Stimulated activated CD4-positive, alpha-beta T cell treated with anti-CD3 and anti-CD28 coated beads, Interleukin-1b, Interleukin-23, amount 100 ng/mL, for 48 hours (primary cell): ENCODE results near the gene HNRNPU.
A peak's percentile ranks its signal among the peaks of the same experiment; 100 is the strongest.

Experiments
- DNase-seq: peaks from one replicate; pipeline ENCODE4 v3.0.0-alpha.2; 2020

The HNRNPU gene

DNA sequence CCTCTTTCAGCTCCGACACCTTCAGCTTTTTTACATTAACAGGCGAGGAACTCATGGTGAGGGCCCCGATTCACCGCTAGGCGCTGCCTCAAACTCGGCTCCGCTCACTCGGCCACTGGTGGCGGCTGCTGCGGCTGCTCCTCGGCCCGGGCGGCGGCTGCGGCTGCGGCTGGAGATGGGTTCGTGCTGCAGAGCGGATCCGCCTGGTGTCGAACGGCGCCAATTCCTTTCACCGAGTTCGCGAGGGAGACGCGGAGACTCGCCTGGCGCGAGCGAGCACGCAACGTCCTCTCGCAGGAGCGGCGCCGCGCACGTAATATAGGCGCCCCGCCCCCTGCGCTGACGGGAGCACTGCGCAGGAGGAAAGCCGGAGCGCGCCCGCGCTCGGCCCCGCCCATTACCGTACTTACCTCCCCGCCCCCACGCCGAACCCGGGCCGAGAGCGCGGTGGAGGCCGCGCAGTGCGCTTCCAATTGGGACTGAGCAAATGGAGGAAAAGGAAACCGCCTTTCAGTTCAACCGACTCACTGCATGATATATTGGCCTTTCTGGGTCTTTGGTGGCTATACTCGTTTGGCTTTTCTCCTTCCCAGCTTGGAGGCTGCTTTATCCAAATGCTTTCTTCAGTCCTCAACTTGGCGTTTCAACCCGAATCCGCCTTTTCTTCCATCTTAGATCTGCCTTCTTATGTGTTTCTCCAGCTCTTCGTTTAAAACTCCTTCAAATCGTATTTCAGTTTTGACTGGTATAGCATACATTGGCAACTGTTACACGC lies at the start of gene HNRNPU:
Gene HNRNPU, minus strand, starts transcription at position 291 of the 775 bp plus-strand sequence. Its CDS starts 236 bp downstream, at position 55.
- DNase-seq, result peak; percentile 95

DNA sequence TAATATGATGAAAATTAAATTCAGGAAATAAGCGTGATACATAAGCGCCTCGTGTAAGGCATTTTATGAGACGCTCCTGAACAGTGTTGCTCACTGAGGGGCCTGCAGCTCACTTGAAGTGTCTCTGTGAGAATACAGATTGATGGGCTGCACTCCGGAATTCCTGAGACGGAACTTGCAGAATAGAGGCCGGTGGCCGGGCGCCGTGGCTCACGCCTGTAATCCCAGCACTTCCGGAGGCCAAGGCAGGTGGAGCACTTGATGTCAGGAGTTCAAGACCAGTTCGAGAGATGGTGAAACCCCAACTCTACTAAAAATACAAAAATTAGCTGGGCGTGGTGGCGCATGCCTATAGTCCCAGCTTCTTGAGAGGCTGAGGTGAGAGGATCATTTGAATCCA lies 49.5 kb upstream of the HNRNPU start:
- no peak for DNase-seq

DNA sequence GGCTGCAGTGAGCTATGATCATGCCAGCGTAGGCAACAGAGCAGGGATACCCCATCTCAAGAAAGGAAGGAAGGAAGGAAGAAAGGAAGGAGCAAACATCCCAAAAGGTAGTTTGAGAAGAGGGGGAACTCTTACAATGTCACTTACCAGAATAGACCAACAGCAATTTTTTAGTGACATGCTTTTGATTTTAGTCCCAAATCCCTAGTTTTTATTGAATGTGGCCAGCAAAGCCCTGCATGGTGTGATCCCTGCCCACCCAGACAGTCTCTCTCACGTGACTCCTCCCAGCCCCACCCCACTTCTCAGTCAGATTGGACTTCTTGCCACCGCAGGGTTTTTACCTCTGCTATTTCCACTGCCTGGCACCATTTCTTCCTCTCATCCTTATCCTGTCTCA lies 39.8 kb upstream of the HNRNPU start:
- DNase-seq, result no peak

DNA sequence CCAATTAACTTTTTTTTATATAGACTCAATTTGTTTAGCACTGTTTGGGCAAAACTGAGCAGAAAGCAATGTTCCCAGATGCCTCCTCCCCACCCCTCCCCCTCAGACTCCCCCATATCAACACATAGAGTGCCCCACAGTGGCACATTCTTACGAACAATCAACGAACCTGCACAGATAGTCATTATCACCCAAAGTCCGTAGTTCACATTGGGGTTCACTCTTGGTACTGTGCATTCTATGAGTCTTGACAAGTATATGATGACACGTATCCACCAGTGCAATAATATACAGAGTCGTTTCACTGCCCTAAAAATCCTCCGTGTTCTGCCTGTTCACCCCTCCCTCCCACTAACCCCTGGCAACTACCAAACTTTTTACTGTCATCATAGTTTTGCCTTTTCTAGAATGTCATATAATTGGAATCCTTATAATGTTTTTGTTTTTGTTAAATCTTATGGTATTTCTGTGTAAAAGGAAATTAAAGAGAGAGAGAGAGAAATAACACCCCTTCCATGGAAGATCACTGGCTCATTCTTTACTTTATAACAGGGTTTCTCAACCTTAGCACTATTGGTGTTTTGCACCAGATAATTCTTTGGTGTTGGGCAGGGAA lies 37.2 kb upstream of the HNRNPU start:
- no peak for DNase-seq

DNA sequence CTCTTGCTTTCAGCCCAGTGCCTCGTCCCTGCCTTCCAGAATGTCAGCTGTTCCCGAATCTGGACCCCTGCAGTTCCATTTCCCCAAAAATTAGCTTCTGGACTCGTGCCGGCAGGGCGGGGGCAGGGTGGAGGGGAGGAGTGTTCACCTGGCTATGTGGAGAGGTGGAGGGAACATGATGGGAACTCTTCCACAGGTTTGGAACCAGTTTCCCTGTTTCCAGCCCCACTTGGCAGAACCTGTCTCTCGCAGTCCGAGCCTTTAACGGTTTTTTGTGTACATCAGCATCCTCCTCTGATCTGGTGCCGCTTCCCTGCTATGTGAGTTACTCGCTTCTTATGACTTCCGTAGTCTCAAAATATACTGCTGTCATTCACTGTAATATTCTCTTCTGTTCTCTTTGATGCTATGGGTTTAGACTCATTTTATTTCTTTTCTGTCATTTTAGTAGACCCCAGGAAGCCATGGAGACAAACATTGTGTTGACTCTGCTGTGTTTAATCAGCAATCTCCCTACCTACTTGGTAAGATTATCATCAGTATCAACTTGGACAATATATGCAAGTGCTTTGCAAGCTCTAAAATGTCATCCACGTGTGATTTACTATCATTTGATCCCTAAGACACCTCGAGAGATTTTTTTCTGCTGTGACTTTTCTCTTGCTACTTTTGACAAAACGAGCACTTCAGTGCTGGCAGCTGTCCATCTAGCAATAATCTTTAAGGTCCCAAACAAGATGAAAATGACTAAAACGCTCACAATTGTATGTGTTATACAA lies 33.3 kb upstream of the HNRNPU start:
- no peak for DNase-seq

DNA sequence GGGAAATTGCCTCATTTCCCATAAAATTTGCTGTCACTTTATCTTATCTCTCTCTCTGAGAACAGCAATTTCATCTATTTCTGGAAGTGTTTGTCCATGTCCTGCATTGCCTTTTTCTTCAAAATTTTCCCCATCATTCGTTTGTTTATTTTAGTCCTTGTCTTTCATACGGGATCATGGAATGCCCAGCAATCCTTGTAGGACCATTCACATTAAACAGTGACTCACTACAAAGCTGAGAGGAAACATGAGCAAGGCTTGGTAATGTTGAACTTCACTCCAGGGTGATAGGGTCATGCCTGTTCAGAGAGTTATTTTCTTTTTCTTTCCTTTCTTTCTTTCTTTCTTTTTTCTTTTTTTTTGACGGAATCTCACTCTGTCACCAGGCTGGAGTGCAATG lies 32.2 kb upstream of the HNRNPU start:
- no peak for DNase-seq

DNA sequence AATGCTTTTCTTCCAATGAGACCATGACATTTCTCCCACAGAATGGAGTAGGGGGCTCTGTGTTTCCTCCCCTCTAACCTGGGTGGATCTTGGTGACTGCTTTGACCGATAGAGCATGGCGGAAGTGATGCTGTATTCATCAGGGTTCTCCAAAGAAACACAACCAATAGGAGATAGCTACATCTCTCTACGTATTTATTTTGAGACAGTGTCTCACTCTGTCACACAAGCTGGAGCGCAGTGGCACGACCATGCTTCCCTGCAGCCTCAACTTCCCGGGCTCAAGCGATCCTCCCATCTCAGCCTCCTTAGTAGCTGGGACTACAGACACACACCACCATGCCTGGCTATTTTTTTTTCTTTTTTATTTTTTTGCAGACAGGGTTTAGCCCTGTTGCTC lies 29.5 kb upstream of the HNRNPU start:
- no peak for DNase-seq

DNA sequence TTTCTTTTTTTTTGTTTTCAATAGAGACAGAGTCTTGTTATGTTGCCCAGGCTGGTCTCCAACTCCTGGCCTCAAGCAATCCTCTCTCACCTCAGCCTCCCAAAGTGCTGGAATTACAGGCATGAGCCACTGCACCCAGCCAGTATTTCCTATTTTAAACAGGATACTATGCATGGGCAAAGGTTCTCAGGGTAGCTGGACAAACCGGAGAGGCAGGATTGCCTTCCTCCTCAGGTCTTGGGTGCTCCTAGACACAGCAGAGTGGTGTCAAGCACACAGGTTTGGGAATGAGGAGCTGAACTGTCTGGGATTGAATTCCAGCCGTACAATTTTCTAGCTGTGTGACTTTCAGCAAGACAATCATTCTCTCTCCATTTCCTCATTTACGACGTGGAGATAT lies 22.9 kb upstream of the HNRNPU start:
- no peak for DNase-seq

DNA sequence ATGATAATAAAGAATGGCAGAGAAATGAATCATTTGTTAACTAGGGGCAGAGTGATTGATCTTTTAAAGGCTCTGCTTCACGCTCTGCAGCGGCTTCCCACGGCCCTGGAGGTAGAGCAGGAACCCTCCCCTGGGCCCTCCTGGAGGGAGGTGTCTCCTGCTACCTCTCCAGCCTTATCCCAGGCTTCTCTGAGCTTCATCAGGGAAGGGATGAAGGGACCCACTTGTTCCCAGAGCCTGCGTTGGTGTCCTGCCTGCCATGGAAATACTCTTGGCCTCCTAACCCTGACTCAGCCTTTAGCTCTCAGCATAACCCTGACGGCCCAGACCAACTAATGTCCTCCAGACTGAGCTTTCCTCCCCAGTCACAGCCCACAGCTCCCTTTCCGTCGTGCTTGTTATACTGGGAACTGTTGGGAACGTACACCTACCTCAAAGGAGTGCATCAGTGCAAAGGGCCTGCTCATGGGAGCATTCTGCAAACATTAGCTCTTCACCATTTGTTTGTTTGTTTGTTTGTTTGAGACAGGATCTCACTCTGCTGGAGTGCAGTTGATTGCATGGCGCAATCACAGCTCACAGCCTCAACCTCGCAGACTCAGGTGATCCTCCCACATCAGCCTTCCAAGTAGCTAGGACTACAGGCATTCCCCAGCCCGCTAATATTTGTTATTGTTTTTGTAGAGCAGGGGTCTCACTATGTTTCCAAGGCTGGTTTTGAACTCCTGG lies 17.4 kb upstream of the HNRNPU start:
- DNase-seq, result no peak

DNA sequence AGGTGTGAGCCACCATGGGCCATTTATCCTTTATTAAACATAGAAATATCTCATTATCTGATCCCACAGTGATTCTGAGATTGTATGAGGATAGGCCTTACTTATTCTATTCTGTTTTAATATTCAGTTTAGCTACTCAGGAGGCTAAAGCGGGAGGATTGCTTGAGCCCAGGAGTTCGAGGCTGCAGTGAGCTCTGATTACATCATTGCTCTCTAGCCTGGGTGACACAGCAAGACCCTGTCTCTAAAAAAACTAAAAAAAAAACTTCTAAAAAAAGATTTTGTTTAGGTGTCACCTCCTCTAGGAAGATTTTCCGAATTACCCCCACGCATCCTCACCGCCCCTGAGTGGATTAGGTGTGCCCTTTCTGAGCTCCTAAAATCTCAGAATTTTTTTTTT lies 14.3 kb upstream of the HNRNPU start:
- no peak for DNase-seq

DNA sequence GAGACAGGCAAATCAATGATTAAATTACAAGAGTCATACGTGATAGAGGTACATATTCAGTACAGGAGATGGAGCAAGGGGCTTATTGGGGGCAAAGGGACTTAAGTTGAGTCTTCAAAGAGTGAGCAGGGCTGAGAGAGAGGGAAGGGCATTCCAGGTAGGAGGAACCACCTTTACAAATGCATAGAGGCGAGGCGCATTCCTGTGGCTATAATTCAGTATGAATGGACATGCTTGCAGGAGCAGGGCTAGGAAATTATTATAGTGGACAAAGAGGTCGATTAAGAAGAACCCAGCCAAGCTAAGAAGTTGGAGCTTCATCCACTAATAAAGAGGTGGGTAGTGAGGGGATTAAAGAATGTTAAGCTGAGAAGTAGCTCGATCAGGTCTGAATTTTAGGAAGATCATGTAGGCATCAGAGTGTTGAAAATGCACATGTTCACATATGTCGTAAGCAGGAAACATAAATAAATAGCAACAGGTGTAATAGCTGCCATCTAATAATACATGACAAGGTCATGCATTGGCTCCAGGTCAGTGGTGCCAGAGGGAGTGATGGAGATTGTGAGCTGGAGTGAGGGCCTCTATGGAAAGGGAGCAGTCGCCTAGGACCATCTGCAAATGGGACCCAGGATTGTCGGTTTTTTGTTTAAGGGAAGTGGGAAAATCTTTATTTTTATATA lies 12.0 kb upstream of the HNRNPU start:
- DNase-seq, result no peak

DNA sequence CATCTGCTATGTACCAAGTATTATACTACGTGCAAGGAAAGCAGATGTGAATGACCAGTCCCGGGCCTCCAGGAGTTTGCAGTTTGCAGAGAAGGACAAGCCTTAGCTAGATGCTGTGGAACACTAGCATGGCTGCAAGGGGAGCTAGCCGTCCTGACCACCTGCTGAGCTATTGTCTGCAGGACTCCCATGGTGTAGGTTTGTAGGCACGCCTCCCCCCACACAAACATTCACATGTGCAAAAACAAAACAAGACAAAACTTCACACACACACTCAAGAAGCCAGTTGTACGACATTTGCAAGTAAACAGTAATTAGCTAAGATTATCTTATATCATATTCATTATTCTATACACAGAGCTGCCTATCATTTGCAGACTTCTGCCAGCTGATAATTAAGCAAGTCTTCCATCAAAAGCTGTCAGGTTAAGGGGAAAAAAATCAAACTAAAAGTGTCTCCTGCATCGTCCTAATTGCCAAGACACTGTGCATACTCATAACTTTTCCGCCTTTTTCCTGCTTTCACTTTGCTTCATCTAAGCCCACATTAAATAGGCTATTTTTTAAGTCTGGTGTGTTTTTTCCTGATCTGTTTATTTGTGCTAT lies 10.7 kb upstream of the HNRNPU start:
- no peak for DNase-seq

DNA sequence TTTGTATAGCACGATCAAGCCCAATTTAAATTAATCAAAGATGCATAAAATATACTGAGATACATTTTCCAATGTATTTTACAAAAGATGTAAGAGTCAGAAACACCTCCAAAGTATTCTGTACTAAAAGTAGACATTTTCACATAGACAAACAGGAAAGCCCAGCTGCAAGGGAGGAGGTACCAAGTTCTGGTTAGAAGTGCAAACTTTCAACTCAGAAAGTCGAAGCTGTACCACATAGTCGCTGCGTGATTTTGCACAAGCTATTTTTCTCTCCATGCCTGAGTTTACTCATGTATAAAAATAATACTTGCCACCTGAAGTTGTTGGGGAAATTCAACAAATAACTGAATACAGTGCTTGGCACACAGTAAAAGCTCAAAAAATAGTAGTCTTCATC lies 5.6 kb upstream of the HNRNPU start:
- DNase-seq, result no peak

DNA sequence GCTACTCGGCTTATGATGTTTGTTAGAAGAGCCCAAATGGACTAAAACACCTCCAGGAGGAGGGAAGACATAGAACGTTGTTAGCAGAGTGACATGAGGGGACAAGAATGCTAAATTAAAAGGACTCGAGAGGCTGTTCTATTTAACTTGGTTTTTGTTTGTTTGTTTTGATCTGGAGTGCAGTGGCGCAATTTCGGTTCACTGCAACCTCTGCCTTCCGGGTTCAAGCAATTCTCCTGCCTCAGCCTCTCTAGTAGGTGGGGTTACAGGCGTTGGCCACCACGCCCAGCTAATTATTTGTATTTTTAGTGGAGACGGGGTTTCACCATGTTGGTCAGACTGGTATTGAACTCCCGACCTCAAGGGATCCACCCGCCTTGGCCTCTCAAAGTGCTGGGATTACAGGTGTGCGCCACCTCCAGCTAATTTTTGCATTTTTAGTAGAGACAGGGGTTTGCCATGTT lies 5.1 kb upstream of the HNRNPU start:
- no peak for DNase-seq

DNA sequence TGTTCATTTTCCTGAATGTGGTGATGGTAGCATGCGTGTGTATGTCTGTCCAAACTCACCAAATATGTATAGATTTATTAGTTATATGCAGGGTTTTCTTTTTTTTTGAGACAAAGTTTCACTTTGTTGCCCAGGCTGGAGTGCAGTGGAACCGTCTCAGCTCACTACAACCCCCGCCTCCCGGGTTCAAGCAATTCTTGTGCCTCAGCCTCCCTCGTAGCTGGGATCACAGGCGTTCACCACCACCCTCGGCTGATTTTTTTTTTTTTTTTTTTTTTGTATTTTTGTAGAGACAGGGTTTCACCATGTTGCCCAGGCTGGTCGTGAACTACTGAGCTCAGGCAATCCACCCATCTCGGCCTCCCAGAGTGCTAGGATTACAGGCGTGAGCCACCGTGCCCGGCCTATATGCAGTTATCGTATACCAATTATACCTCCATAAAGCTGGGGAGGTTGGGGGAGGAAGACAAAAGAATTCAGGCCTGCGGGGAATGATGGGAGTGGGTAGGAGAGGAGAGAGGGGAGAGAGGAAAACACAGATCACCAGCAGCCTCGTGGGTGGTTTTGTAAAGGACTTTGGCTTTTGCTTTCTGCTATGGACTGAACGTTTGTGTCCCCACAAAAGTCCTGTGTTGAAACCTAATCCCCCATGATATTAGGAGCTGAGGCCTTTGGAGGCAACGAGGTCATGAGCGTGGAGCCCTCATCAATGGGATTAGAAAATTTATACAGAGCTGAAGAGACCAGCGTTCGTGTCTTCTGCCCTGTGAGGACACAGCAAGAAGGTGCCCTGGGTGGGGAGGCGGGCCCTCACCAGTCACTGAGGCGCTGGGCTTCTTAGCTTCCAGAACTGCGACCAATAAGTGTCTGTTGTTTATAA lies 4.4 kb upstream of the HNRNPU start:
- DNase-seq, result no peak

DNA sequence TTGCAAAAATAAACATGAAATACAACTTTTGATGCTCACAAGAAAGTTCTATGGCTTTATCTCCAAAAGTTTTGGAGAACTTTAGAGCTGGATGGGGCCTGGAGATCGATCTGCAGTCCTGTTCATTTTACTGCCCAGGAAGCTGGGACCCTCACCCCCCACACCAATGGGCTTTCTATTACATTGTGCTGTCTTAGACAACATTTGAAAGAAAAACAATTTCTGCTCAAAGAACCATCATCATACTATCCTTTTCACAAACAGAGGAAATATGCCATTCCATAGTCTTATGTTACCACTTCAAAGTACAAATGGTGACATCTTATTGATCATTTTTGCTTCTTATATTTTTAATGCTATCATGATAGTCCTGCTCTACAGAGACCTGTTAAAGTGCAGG lies 2.0 kb upstream of the HNRNPU start:
- DNase-seq, result no peak

DNA sequence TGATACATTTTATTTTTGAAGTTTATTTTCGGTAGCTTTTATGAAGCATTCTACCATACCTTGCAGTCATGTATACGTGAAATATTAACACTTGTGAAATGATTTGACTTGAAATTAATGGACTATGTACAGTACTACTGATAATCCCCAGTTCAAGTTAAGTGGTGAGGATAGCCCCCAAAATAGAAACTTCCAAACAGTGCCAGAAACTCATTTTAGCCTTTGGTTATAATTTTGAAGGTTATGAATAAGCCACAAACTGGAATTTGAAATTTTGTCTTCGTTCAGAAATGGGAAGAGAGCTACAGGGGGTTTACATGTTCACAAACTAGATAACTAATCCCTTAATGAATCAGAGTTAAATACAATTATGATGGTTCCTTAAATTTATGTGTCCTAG lies 1.5 kb upstream of the HNRNPU start:
- DNase-seq, result no peak

DNA sequence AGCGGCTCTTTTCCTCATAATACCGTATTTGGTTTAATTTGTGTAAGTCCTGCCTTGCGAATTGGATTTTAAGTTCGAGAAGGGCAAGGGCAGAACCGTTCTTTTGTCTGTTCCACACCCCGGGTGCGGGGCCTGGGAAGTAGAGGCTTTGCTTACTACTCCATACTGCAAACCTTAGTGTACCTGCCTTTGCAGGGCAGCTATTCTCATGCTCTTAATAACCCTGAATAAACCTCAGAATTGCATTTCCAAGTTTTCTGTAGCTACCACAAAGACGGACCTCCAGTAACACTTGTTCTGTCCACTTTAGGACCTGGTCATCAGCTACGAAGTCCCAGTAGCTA lies 657 bp upstream of the HNRNPU start:
- peak; percentile 28 for DNase-seq

DNA sequence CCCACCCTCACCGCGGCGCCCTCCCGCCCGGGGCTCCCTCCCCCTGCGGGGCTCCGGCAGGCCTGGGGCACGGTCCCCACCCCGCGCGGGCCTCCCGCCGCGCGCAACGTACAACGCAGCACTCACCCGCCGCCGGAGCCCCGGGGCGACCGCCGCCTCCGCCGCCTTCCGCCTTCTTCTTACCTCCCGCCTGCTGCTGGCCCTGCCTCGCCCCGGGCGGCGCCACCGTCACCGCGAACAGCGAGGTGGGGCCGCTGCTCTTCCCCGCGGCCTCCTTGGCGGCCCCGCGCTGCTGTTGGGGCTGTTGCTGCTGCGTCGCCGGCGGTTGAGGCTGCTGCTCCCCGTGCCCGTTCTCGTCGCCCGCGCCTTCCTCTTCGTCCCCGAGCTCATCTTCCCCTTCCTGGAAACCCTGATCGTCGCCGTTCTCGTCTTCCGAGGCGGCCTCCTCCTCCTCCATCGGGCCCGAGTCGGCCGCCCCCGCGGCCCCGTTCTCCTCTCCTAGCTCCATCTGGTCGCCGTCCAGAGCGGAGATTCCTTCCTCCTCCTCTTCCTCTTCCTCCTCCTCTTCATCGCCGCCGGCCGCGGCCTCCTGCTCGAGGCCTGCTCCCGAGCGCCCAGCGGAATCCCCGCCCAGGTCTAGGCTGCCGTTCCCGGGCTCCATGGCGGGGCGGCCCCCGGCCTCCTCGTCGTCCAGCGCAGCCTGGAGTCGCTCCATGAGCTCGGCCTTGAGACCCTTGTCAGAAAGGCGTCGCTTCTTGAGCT lies 671 bp downstream of the HNRNPU start:
- peak; percentile 27 for DNase-seq

DNA sequence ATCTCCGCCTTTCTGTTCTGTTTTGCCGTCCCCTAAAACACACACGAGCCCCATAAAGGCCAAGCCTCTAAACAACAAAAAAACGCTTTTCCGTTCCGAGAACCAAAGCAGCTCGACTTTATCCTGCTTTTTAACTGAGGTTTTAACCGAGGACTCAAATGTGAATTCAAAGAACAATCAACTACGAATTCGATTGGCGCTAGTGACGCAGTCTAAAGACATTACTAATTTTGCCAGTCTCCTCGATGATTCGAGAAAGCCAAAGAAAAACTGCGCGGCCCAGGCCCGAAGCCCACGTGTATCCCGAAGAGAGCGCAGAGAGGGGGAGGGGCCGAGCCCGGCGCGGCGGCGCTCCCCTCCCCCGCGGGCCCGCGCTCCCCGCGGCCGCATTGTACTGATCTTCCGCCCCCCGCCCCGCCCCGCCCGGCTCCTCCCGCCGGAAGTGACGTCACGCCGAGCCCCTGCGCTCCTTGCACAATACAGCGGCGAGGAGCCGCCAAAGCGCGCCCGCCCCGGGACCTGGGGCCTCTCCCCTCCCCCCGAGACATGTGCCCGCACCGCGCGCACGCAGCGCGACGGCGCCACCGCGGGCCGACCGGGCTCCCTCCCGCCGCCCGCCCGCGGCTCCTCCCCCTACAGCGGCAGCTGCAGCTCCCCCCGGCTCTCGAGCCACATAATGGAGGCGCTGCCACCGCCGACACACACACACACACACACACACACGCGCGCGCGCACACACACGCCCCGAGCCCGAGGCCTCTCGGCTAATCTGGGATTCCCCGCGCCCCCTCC lies 1.4 kb downstream of the HNRNPU start:
- peak; percentile 95 for DNase-seq
